Activated T-cell treated with anti-CD3 and anti-CD28 coated beads, Interleukin-2, amount 50 U/mL, for 4 hours (primary cell): Measurements from ENCODE around the gene LPCAT1. TPM values are rescaled to one million over a fixed set of nuclear protein-coding genes. Genes with fewer than 3 reads are reported as not detected.
A peak's percentile ranks its signal among the peaks of the same experiment; 100 is the strongest.
"Not testable (repeated sequence)": the region's sequence is repeated elsewhere in the genome, so short reads cannot be mapped to it uniquely, and the experiment has no call there.

Experiments used
- ATAC-seq, 2 donors: fragments of 200-7000 bp; cut with Tn5 transposase; one replicate each; pipeline ENCODE4 v1.10.0; 2021
- DNase-seq: peaks from one replicate; pipeline ENCODE4 v3.0.0-alpha.2; 2020
- H3K27me3 Mint-ChIP-seq: one replicate; pipeline ENCODE4 v1.8.0; 2021; ENCODE audit warnings: low read depth, mixed read lengths
- H3K36me3 Mint-ChIP-seq: one replicate; pipeline ENCODE4 v1.8.0; 2022; ENCODE audit warnings: mixed read lengths; ENCODE audit not compliant: insufficient read depth
- H3K4me1 Mint-ChIP-seq: one replicate; pipeline ENCODE4 v1.8.0; 2021; ENCODE audit warnings: low read depth, mixed read lengths
- H3K4me3 Mint-ChIP-seq: one replicate; pipeline ENCODE4 v1.8.0; 2021; ENCODE audit warnings: mild to moderate bottlenecking, moderate library complexity, mixed read lengths
- H3K9me3 Mint-ChIP-seq: one replicate; pipeline ENCODE4 v1.8.0; 2021; ENCODE audit warnings: mixed read lengths
- total RNA-seq, 3 donors: library from RNA; stranded (reverse); gene quantifications; one replicate each; pipeline ENCODE4 v1.2.1, GENCODE V29; 2021

LPCAT1 gene
- total RNA-seq, 3 donors from 2014 or later: 60.6 to 76.8 (median 65.7) TPM

DNA sequence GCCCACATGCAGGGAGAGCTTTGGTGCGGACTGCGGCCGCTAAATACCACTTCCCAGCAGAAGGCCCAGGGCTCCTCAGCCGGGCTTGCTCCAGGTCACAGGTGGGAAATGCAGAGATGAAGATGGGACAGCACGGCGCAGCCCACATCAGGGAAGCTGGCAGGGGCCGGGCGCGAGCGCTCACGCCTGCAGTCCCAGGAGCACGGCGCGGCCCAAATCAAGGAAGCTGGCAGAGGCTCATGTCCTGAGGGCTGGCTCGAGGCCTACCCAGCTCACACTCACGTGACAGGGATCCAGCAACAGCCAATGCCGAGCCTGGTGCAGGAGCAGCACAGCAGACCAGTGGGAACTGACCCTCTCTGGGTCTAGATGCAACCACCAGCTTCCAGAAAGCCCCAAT, 16.3 kb downstream of the LPCAT1 start:
- H3K36me3 Mint-ChIP-seq: peaks cover 3% of the 10 kb centered on the region
- H3K27me3 Mint-ChIP-seq: no peaks in the 10 kb centered on the region
- H3K4me1 Mint-ChIP-seq: peaks cover 38% of the 10 kb centered on the region
- H3K9me3 Mint-ChIP-seq: no peaks in the 10 kb centered on the region
- DNase-seq (no peak), ATAC-seq (no peak)
- no peak overlapping the region for H3K4me3 Mint-ChIP-seq

DNA sequence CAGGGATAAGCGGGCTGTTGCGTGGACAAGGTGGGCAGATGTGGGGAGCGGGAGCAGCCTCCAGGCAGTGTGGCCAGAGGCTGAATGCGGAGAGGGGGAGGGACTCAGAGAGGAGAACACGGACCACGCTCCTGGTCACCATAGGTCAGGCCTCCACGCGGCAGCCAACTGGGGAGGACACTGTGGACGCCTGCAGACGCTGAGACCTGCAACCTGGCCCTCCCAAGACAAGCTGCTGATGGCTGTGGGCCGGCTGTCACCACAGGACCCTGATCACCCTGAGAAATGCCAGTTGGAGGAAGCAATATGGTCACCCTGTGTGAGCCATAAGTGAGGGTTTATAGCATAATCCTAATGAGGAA, 16.8 kb downstream of the LPCAT1 start:
- DNase-seq: no peak
- no peaks in the 10 kb centered on the region for H3K9me3 Mint-ChIP-seq
- no peaks in the 10 kb centered on the region for H3K27me3 Mint-ChIP-seq
- H3K4me1 Mint-ChIP-seq: peaks cover 39% of the 10 kb centered on the region
- peaks cover 3% of the 10 kb centered on the region for H3K36me3 Mint-ChIP-seq
- ATAC-seq: no peak
- H3K4me3 Mint-ChIP-seq: no peak overlapping the region

DNA sequence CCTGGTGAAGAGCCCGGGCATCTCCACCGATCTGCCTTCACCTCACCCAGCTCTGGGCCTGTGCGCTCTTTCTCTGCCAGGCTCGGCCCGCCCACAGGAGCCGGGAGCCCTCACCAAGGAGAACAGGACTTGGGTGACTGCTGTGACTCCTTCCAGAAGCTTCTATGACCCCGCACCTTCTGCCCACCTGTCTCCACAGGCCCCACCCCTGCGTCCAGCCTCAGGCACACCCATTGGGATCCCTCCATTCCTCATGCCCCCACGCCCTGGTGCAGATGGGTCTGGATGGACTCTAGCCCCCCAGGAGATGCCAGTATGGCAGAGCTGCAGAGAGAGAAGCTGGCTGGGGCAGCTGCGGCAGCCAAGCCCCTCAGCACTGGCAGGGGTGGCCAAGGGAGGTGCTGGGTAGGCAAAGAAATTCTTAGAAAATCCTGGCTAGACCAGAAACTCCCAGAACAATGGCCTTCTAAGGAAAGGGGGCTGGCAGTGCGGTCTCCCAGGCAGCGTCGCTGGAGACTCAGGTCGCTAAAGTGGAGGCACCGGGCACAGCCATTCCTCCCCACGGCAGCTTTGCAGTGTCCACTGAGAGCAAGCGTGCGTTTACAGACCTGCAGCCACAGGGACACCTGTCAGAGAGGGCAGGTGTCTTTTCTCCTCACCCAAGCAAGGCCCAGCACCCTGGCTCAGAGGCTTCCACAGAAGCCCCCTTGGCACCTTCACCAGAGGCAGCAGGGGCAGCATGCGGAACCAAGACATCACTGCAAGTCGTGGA, 17.3 kb downstream of the LPCAT1 start:
- Mint-ChIP-seq H3K36me3 (peaks cover 3% of the 10 kb centered on the region), H3K9me3 (no peaks in the 10 kb centered on the region), H3K4me3 (no peak overlapping the region), H3K27me3 (no peaks in the 10 kb centered on the region), H3K4me1 (peaks cover 39% of the 10 kb centered on the region)
- no peak for DNase-seq
- ATAC-seq: no peak

DNA sequence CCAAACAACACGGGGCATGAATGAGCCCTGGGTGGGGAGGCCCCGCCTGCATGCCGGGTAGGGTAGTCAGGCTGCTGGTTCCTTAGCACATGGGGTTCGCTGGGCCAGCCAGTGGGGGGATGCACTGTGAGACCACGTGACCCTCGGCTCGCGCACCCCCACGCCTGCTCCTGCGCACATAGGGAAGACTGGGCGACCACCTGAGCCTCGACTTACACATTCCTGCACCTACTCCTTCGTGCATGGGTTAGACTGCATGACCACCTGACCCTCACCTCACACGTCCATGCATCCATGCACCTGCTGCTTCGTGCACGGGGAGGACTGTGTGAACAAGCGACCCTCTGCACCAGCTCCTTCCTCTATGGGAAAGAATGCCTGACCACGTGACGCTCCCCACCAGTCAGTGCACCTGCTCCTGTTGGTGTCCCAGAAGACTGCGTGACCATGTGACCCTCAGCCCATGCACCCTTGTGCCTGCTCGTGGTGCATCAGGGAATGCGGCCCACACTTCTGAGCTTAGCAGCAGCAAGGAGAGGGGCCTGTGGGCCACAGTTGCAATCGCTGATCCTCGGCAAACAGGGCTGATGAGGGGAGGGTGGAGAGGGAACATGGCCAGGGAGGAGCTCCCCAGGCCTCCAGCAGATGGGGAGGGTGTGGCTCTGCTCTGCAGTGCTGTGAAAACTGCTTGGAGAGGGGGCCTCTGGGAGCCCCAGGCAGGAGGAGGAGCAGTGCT, 18.1 kb downstream of the LPCAT1 start:
- no peak for DNase-seq
- Mint-ChIP-seq H3K36me3 (peaks cover 3% of the 10 kb centered on the region), H3K4me3 (no peak overlapping the region), H3K9me3 (no peaks in the 10 kb centered on the region), H3K4me1 (peaks cover 39% of the 10 kb centered on the region), H3K27me3 (no peaks in the 10 kb centered on the region)
- no peak for ATAC-seq

DNA sequence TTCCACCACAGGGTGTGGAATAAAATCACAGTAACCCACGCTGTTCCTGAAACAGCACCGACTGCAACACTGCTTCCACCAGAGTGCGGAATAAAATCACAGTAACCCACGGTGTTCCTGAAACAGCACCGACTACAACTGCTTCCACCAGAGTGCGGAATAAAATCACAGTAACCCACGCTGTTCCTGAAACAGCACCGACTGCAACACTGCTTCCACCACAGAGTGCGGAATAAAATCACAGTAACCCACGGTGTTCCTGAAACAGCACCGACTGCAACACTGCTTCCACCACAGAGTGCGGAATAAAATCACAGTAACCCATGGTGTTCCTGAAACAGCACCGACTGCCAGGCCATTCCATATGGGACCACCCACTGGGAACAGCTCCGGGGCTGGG, 18.7 kb downstream of the LPCAT1 start:
- not testable (repeated sequence) for H3K9me3 Mint-ChIP-seq, DNase-seq, ATAC-seq, H3K27me3 Mint-ChIP-seq, H3K4me3 Mint-ChIP-seq, H3K36me3 Mint-ChIP-seq
- H3K4me1 Mint-ChIP-seq: peaks cover 41% of the 10 kb centered on the region

DNA sequence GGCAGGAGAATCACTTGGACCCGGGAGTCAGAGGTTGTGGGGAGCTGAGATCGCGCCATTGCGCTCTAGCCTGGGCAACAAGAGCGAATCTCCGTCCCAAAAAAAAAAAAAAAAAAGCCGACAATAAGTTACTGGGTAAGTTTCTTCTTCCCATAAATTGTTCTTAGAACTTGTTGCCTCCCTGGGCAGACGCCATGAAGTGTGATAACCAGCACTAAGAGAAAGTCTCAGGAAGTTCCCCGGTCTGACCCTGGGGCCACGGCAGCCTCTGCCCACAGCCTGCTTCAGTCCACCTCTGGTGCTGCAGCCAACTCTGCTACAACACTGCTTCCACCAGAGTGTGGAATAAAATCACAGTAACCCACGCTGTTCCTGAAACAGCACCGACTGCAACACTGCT, 19.1 kb downstream of the LPCAT1 start:
- no peaks in the 10 kb centered on the region for H3K9me3 Mint-ChIP-seq
- DNase-seq: no peak
- no peaks in the 10 kb centered on the region for H3K27me3 Mint-ChIP-seq
- no peak for ATAC-seq
- peaks cover 41% of the 10 kb centered on the region for H3K4me1 Mint-ChIP-seq
- H3K36me3 Mint-ChIP-seq: peaks cover 5% of the 10 kb centered on the region
- H3K4me3 Mint-ChIP-seq: no peak overlapping the region

DNA sequence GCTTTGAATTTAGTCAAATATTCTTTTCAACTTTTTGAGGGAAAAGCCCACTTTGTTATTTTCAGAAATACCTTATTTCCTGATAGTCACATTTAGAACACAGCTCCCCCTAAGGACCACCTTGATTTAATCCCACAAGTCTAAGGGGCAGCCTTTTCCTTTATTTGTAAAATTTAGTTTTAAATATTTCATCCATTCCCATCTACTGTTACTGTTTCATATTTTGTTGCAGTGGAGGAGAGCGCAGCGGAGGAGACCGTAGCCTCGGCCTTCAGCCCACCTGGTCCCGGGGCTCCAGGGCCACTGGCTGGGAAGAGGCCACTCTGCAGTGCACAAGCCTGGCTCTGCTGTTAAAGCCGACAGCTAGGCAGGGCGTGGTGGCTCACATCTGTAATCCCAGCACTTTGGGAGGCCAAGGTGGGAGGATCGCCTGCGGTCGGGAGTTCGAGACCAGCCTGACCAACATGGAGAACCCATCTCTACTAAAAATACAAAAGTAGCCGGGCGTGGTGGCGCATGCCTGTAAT, 19.6 kb downstream of the LPCAT1 start:
- Mint-ChIP-seq H3K9me3 (no peaks in the 10 kb centered on the region), H3K36me3 (peaks cover 4% of the 10 kb centered on the region), H3K27me3 (no peaks in the 10 kb centered on the region), H3K4me1 (peaks cover 40% of the 10 kb centered on the region), H3K4me3 (peak overlapping the region; percentile 66)
- ATAC-seq (no peak), DNase-seq (no peak)

DNA sequence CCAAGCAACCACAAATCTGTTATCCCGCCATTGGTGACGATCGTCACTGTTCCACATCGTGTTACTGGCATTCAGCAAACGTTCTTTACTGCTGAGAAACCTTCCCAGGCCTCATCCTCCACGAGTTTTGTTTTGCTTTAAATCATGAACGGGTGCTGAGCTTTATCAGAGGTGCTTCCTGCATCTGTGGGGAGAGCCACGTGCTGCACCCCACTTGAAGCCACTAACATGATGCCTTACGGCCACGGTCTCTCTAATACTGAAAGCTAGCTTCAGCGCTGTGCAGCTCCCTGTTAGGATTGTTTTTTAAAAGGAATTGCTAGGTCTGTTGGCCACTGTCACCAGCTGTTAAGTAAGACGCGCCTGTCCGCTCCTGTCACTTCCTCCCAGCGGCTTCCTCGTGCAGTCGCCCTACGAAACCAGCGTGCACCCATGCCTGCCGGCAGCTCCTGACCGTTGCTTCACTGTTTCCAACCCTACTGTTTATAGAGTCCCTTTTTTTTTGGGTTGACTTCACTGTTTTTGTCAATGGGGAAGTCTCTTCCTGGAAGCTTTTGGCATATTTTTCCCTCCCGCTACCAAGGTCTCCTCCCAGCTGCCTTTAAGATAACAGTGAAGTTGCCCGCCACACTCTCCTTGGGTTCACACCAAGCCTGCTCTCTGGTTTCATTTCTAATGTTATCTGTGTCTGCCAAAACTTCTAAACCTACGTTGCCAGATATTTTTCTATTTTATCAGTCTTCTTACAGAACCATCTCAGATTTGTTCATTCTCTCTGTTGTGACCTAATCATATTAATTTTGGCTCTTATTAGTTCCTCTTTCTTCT, 20.3 kb downstream of the LPCAT1 start:
- ATAC-seq: peak; percentile 20 to 26
- Mint-ChIP-seq H3K4me1 (peaks cover 41% of the 10 kb centered on the region), H3K4me3 (peak overlapping the region; percentile 66), H3K27me3 (no peaks in the 10 kb centered on the region), H3K36me3 (peaks cover 7% of the 10 kb centered on the region), H3K9me3 (no peaks in the 10 kb centered on the region)
- no peak for DNase-seq

DNA sequence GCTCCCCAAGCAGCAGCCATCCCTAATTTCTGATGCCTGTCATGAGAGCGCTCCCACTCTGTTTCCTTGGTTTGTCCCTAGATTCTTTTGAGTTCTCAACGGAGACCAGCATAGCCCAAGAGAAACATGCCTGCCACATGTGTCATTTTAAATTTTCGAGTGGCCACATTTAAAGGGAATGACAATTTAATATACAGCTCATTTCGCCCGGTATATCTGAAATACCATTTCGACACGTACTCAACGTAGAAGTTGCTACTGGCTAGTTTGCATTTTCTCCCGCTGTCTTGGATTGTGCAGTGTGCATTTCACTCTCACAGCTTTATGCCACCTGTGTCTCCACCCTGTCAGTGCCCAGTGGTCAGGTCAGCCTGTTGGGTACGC, 21.0 kb downstream of the LPCAT1 start:
- no peak for ATAC-seq
- Mint-ChIP-seq H3K4me3 (peak overlapping the region; percentile 66), H3K4me1 (peaks cover 45% of the 10 kb centered on the region), H3K36me3 (peaks cover 7% of the 10 kb centered on the region), H3K9me3 (no peaks in the 10 kb centered on the region), H3K27me3 (no peaks in the 10 kb centered on the region)
- DNase-seq: no peak

DNA sequence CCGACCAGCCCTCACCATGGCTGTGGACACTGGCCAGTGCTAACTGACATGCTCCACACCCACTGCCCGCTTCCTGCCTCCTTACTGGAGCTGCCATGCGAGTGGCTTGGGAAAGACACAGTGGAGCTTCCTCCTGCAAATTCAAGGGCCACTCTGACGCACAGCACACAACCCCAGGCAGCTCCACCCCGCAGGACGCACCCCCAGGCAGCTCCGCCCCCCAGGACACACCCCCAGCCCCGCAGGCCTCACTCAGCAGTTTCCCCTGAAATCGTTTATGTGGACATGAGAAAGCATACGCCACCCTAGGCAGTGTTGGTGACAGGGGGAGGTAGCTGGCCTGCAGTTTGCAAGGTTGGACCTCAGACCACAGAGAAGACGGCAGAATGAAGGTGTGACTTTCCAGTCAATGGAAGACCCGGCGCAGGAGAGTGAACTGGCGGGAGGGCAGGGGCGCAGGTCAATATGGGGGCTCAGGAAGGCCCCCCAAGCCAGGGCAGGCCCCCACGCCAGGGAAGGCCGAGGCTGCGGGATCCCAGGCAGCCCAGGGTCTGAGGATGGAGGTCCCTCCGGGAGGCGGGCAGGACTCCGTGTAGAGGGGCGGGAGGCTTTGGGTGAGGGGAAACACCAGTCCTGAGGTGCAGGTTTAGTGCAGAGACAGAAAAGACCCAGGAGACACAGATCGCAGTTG, 21.6 kb downstream of the LPCAT1 start:
- Mint-ChIP-seq H3K36me3 (peaks cover 7% of the 10 kb centered on the region), H3K4me1 (peaks cover 44% of the 10 kb centered on the region), H3K4me3 (no peak overlapping the region), H3K27me3 (no peaks in the 10 kb centered on the region), H3K9me3 (no peaks in the 10 kb centered on the region)
- DNase-seq (no peak), ATAC-seq (peak; percentile 47 to 56)

DNA sequence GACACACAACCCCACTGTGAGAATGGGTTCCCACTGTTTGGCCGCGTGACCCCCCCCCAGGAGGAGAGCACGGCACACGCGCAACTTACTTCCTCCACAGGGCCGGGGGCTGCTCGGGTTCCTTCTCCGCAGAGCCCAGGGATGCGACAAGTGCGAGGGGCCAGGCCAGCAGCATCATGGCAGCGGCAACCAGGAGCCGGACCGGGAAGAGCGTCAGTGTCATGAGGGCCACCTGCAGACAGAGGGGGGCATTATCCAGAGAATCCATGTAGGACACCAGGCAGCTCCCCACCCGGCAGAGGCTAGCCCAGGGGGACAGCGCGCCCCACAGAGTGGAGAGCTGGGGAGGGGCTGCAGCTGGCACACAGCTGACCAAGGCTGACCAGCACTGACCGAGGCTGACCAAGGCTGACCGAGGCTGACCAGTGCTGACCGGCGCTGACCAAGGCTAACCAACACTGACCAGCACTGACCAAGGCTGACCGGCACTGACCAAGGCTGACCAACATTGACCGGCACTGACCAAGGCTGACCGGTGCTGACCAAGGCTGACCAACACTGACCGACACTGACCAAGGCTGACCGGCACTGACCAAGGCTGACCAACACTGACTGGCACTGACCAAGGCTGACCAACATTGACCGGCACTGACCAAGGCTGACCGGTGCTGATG, 22.3 kb downstream of the LPCAT1 start:
- Mint-ChIP-seq H3K4me1 (peaks cover 44% of the 10 kb centered on the region), H3K4me3 (no peak overlapping the region), H3K36me3 (peaks cover 12% of the 10 kb centered on the region), H3K27me3 (no peaks in the 10 kb centered on the region), H3K9me3 (no peaks in the 10 kb centered on the region)
- no peak for ATAC-seq
- no peak for DNase-seq

DNA sequence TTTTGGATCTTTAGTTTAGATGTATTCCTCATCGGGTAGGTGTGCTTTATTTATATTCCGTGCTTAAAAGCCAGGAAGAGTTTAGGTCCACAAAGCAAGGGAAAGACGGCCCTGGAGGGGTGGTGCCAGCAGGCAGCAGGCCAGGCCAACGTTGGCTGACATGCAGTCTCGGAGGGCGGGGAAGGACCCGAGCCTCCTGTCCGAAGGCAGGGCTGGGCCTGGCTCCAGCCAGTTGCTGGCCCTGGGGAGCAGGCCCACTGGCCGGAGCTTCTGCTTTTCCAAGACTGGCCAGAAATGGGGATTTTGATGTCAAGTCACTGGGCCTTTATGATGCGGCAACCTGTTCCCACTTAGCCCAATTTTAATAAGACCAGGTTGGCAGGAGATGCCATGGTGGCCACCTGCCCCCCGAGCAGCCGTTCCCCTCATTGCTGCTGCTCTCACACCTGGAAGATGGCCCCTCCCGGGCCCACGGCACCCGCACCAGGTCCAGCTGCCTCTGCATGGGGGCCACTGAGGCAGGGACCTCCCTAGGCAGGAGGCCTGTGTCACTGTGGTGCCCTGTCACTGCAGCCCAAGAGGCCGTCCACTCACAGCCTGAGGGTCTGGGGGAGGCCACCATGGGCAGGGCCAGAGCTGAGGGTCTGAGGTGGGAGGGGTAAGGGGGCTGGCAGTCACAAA, 23.2 kb downstream of the LPCAT1 start:
- Mint-ChIP-seq H3K9me3 (no peaks in the 10 kb centered on the region), H3K36me3 (peaks cover 15% of the 10 kb centered on the region), H3K27me3 (no peaks in the 10 kb centered on the region), H3K4me1 (peaks cover 46% of the 10 kb centered on the region), H3K4me3 (no peak overlapping the region)
- no peak for DNase-seq
- no peak for ATAC-seq

DNA sequence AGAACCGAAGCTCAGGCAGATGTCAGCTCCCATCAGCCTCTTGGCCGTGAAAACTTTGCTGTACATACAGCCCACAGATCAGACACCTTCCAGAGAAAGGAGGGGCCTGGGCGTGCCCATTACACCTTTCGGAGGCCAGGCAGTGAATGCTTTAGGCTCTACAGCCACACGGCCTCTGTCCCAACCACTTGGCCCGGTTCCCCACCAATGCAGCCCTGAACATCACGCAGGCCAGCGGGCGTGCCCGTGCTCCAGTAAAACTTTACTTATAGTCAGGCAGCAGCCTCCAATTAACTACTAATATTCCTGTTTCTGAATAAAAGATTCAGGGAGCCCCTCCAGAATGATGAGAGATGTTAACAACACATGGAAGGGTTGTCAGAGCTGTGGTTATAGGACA, 23.9 kb downstream of the LPCAT1 start:
- peaks cover 20% of the 10 kb centered on the region for H3K36me3 Mint-ChIP-seq
- DNase-seq: no peak
- H3K4me1 Mint-ChIP-seq: peaks cover 50% of the 10 kb centered on the region
- ATAC-seq: no peak
- no peaks in the 10 kb centered on the region for H3K27me3 Mint-ChIP-seq
- no peak overlapping the region for H3K4me3 Mint-ChIP-seq
- no peaks in the 10 kb centered on the region for H3K9me3 Mint-ChIP-seq
